ENCODE measurements around the gene MAP7.

The MAP7 gene

GRCh38 chr6:136594671-136595070, 44.4 kb upstream of the MAP7 start:
- no peaks in the 10 kb centered on the region for H3K9me3 ChIP-seq (ENCODE audit: control insufficient read depth, insufficient read depth, low read length)
- H3K79me2 ChIP-seq (ENCODE audit: control insufficient read depth, low read length): no peaks in the 10 kb centered on the region
- no peak overlapping the region for H3K4me2 ChIP-seq (ENCODE audit: low read length)
- no peak overlapping the region for H3K4me3 ChIP-seq (ENCODE audit: low read length)
- H4K20me1 ChIP-seq (ENCODE audit: control insufficient read depth, insufficient read depth, low read depth, low read length): no peaks in the 10 kb centered on the region
- no peaks in the 10 kb centered on the region for H3K27me3 ChIP-seq (ENCODE audit: control insufficient read depth, low read length)
- TF ChIP-seq EZH2phosphoT487 (IDR thresholded peaks at IDR 0.05; ENCODE audit: borderline replicate concordance, low read length) (no peak), CTCF (IDR thresholded peaks at IDR 0.05; ENCODE audit: low read depth, low read length, poor library complexity, severe bottlenecking) (no peak)
- H3K9me2 ChIP-seq (replicated peaks; ENCODE audit: control insufficient read depth, low read length): no peaks in the 10 kb centered on the region
- H3K27ac ChIP-seq (ENCODE audit: low read depth, low read length): no peak overlapping the region
- no peaks in the 10 kb centered on the region for H3F3A ChIP-seq (ENCODE audit: control insufficient read depth, insufficient read depth)
- peaks cover 6% of the 10 kb centered on the region for H3K4me1 ChIP-seq (ENCODE audit: control insufficient read depth, low read length)
- H3K36me3 ChIP-seq (ENCODE audit: control insufficient read depth, low read length): no peaks in the 10 kb centered on the region

- H4K20me1 ChIP-seq (ENCODE audit: control insufficient read depth, insufficient read depth, low read depth, low read length): no peaks in the 10 kb centered on the region
- H3F3A ChIP-seq (ENCODE audit: control insufficient read depth, insufficient read depth): no peaks in the 10 kb centered on the region
- no peaks in the 10 kb centered on the region for H3K9me3 ChIP-seq (ENCODE audit: control insufficient read depth, insufficient read depth, low read length)
- no peak overlapping the region for H3K4me2 ChIP-seq (ENCODE audit: low read length)
- H3K27ac ChIP-seq (ENCODE audit: low read depth, low read length): no peak overlapping the region
- TF ChIP-seq CTCF (IDR thresholded peaks at IDR 0.05; ENCODE audit: low read depth, low read length, poor library complexity, severe bottlenecking) (no peak), EZH2phosphoT487 (IDR thresholded peaks at IDR 0.05; ENCODE audit: borderline replicate concordance, low read length) (no peak)
- no peaks in the 10 kb centered on the region for H3K79me2 ChIP-seq (ENCODE audit: control insufficient read depth, low read length)
- H3K36me3 ChIP-seq (ENCODE audit: control insufficient read depth, low read length): no peaks in the 10 kb centered on the region
- no peaks in the 10 kb centered on the region for H3K9me2 ChIP-seq (replicated peaks; ENCODE audit: control insufficient read depth, low read length)
- H3K4me3 ChIP-seq (ENCODE audit: low read length): no peak overlapping the region
- H3K4me1 ChIP-seq (ENCODE audit: control insufficient read depth, low read length): peaks cover 6% of the 10 kb centered on the region
- no peaks in the 10 kb centered on the region for H3K27me3 ChIP-seq (ENCODE audit: control insufficient read depth, low read length)
Measured at GRCh38 chr6:136593748-136594490, 43.7 kb upstream of the MAP7 start.

GRCh38 chr6:136592930-136593673, 42.9 kb upstream of the MAP7 start:
- H3K4me1 ChIP-seq (ENCODE audit: control insufficient read depth, low read length): peaks cover 6% of the 10 kb centered on the region
- H3K9me2 ChIP-seq (replicated peaks; ENCODE audit: control insufficient read depth, low read length): no peaks in the 10 kb centered on the region
- no peak overlapping the region for H3K4me2 ChIP-seq (ENCODE audit: low read length)
- H3K27ac ChIP-seq (ENCODE audit: low read depth, low read length): no peak overlapping the region
- no peak for TF ChIP-seq EZH2phosphoT487 (IDR thresholded peaks at IDR 0.05; ENCODE audit: borderline replicate concordance, low read length)
- no peak for TF ChIP-seq CTCF (IDR thresholded peaks at IDR 0.05; ENCODE audit: low read depth, low read length, poor library complexity, severe bottlenecking)
- no peaks in the 10 kb centered on the region for H3K36me3 ChIP-seq (ENCODE audit: control insufficient read depth, low read length)
- H3F3A ChIP-seq (ENCODE audit: control insufficient read depth, insufficient read depth): no peaks in the 10 kb centered on the region
- no peak overlapping the region for H3K4me3 ChIP-seq (ENCODE audit: low read length)
- no peaks in the 10 kb centered on the region for H3K27me3 ChIP-seq (ENCODE audit: control insufficient read depth, low read length)
- H3K9me3 ChIP-seq (ENCODE audit: control insufficient read depth, insufficient read depth, low read length): no peaks in the 10 kb centered on the region
- H4K20me1 ChIP-seq (ENCODE audit: control insufficient read depth, insufficient read depth, low read depth, low read length): no peaks in the 10 kb centered on the region
- no peaks in the 10 kb centered on the region for H3K79me2 ChIP-seq (ENCODE audit: control insufficient read depth, low read length)

All from DOHH2 (cell line).